Activated T-cell treated with anti-CD3 and anti-CD28 coated beads, Interleukin-2, amount 50 U/mL, for 4 hours (primary cell): ENCODE data around the gene ADRB1. TPM values are rescaled to one million over a fixed set of nuclear protein-coding genes. Genes with fewer than 3 reads are reported as not detected.

ENCODE experiments used
- ATAC-seq, 2 donors: fragments of 200-7000 bp; cut with Tn5 transposase; one replicate each; pipeline ENCODE4 v1.10.0; 2021
- DNase-seq: peaks from one replicate; pipeline ENCODE4 v3.0.0-alpha.2; 2020
- H3K27me3 Mint-ChIP-seq: one replicate; pipeline ENCODE4 v1.8.0; 2021; ENCODE audit warnings: low read depth, mixed read lengths
- H3K36me3 Mint-ChIP-seq: one replicate; pipeline ENCODE4 v1.8.0; 2022; ENCODE audit warnings: mixed read lengths; ENCODE audit not compliant: insufficient read depth
- H3K4me1 Mint-ChIP-seq: one replicate; pipeline ENCODE4 v1.8.0; 2021; ENCODE audit warnings: low read depth, mixed read lengths
- H3K4me3 Mint-ChIP-seq: one replicate; pipeline ENCODE4 v1.8.0; 2021; ENCODE audit warnings: mild to moderate bottlenecking, moderate library complexity, mixed read lengths
- H3K9me3 Mint-ChIP-seq: one replicate; pipeline ENCODE4 v1.8.0; 2021; ENCODE audit warnings: mixed read lengths
- total RNA-seq, 3 donors: library from RNA; stranded (reverse); gene quantifications; one replicate each; pipeline ENCODE4 v1.2.1, GENCODE V29; 2021

Gene ADRB1
- total RNA-seq, 3 donors from 2014 or later = 0.05 to 0.20 TPM; not detected in 1

- H3K4me3 Mint-ChIP-seq = no peak overlapping the region
- no peak for ATAC-seq
- no peak for DNase-seq
- no peaks in the 10 kb centered on the region for H3K36me3 Mint-ChIP-seq
- no peaks in the 10 kb centered on the region for H3K9me3 Mint-ChIP-seq
- H3K4me1 Mint-ChIP-seq = no peaks in the 10 kb centered on the region
- H3K27me3 Mint-ChIP-seq = peaks cover 5% of the 10 kb centered on the region
Observed at GRCh38 chr10:114033566-114033965, 10.1 kb upstream of the ADRB1 start.

GRCh38 chr10:114034923-114035645 lies 8.6 kb upstream of the ADRB1 start:
- ATAC-seq (no peak), DNase-seq (no peak)
- H3K36me3 Mint-ChIP-seq = no peaks in the 10 kb centered on the region
- no peak overlapping the region for H3K4me3 Mint-ChIP-seq
- peaks cover 10% of the 10 kb centered on the region for H3K27me3 Mint-ChIP-seq
- H3K9me3 Mint-ChIP-seq = no peaks in the 10 kb centered on the region
- H3K4me1 Mint-ChIP-seq = no peaks in the 10 kb centered on the region

GRCh38 chr10:114035791-114036190 lies 7.9 kb upstream of the ADRB1 start:
- no peaks in the 10 kb centered on the region for H3K4me1 Mint-ChIP-seq
- H3K9me3 Mint-ChIP-seq = no peaks in the 10 kb centered on the region
- DNase-seq (no peak), ATAC-seq (no peak)
- H3K27me3 Mint-ChIP-seq = peaks cover 14% of the 10 kb centered on the region
- no peaks in the 10 kb centered on the region for H3K36me3 Mint-ChIP-seq
- H3K4me3 Mint-ChIP-seq = no peak overlapping the region

- Mint-ChIP-seq H3K27me3 (peaks cover 31% of the 10 kb centered on the region), H3K4me3 (no peak overlapping the region)
- no peak for ATAC-seq
Observed at GRCh38 chr10:114038819-114039218, 4.8 kb upstream of the ADRB1 start.

GRCh38 chr10:114041166-114041565 lies 2.5 kb upstream of the ADRB1 start:
- peaks cover 44% of the 10 kb centered on the region for H3K27me3 Mint-ChIP-seq
- no peak for DNase-seq

More at GRCh38 chr10:114038819-114039218, 4.8 kb upstream of the ADRB1 start:
- no peaks in the 10 kb centered on the region for H3K9me3 Mint-ChIP-seq
- DNase-seq = no peak
- H3K36me3 Mint-ChIP-seq = no peaks in the 10 kb centered on the region
- peaks cover 6% of the 10 kb centered on the region for H3K4me1 Mint-ChIP-seq

GRCh38 chr10:114042895-114043531 lies 653 bp upstream of the ADRB1 start:
- no peaks in the 10 kb centered on the region for H3K9me3 Mint-ChIP-seq
- ATAC-seq (peak; percentile 44 to 50), DNase-seq (no peak)
- no peaks in the 10 kb centered on the region for H3K36me3 Mint-ChIP-seq
- peak overlapping the region; percentile 61 for H3K4me3 Mint-ChIP-seq
- H3K4me1 Mint-ChIP-seq = peaks cover 17% of the 10 kb centered on the region
- H3K27me3 Mint-ChIP-seq = peaks cover 54% of the 10 kb centered on the region

More at GRCh38 chr10:114041166-114041565, 2.5 kb upstream of the ADRB1 start:
- Mint-ChIP-seq H3K4me3 (no peak overlapping the region), H3K4me1 (peaks cover 17% of the 10 kb centered on the region), H3K36me3 (no peaks in the 10 kb centered on the region), H3K9me3 (no peaks in the 10 kb centered on the region)
- no peak for ATAC-seq

GRCh38 chr10:114044247-114045135 lies 825 bp downstream of the ADRB1 start:
- no peaks in the 10 kb centered on the region for H3K9me3 Mint-ChIP-seq
- H3K27me3 Mint-ChIP-seq = peaks cover 61% of the 10 kb centered on the region
- H3K36me3 Mint-ChIP-seq = no peaks in the 10 kb centered on the region
- DNase-seq (no peak), ATAC-seq (no peak)
- H3K4me3 Mint-ChIP-seq = peak overlapping the region; percentile 69
- peaks cover 17% of the 10 kb centered on the region for H3K4me1 Mint-ChIP-seq

GRCh38 chr10:114045136-114046086 lies 1.7 kb downstream of the ADRB1 start:
- no peak for DNase-seq
- Mint-ChIP-seq H3K4me1 (peaks cover 17% of the 10 kb centered on the region), H3K9me3 (no peaks in the 10 kb centered on the region), H3K4me3 (peak overlapping the region; percentile 58), H3K27me3 (peaks cover 66% of the 10 kb centered on the region), H3K36me3 (no peaks in the 10 kb centered on the region)
- ATAC-seq = peak in 1 of 2 donors; percentile 32

- Mint-ChIP-seq H3K36me3 (no peaks in the 10 kb centered on the region), H3K4me3 (no peak overlapping the region)
Observed at GRCh38 chr10:114046087-114046458, 2.4 kb downstream of the ADRB1 start.

GRCh38 chr10:114048472-114048871 lies 4.8 kb downstream of the ADRB1 start:
- Mint-ChIP-seq H3K9me3 (no peaks in the 10 kb centered on the region), H3K4me1 (peaks cover 11% of the 10 kb centered on the region), H3K27me3 (peaks cover 64% of the 10 kb centered on the region), H3K36me3 (no peaks in the 10 kb centered on the region), H3K4me3 (no peak overlapping the region)
- DNase-seq (no peak), ATAC-seq (no peak)

More at GRCh38 chr10:114046087-114046458, 2.4 kb downstream of the ADRB1 start:
- ATAC-seq (no peak), DNase-seq (no peak)
- peaks cover 17% of the 10 kb centered on the region for H3K4me1 Mint-ChIP-seq
- H3K27me3 Mint-ChIP-seq = peaks cover 68% of the 10 kb centered on the region
- H3K9me3 Mint-ChIP-seq = no peaks in the 10 kb centered on the region

GRCh38 chr10:114051714-114052113 lies 8.0 kb downstream of the ADRB1 start:
- no peak for DNase-seq
- Mint-ChIP-seq H3K9me3 (no peaks in the 10 kb centered on the region), H3K4me3 (no peak overlapping the region), H3K4me1 (no peaks in the 10 kb centered on the region), H3K36me3 (no peaks in the 10 kb centered on the region), H3K27me3 (peaks cover 48% of the 10 kb centered on the region)
- no peak for ATAC-seq

GRCh38 chr10:114052255-114052654 lies 8.6 kb downstream of the ADRB1 start:
- ATAC-seq (no peak), DNase-seq (no peak)
- H3K4me1 Mint-ChIP-seq = no peaks in the 10 kb centered on the region
- no peak overlapping the region for H3K4me3 Mint-ChIP-seq
- H3K9me3 Mint-ChIP-seq = no peaks in the 10 kb centered on the region
- peaks cover 45% of the 10 kb centered on the region for H3K27me3 Mint-ChIP-seq
- H3K36me3 Mint-ChIP-seq = no peaks in the 10 kb centered on the region

- ATAC-seq (no peak), DNase-seq (no peak)
- no peaks in the 10 kb centered on the region for H3K9me3 Mint-ChIP-seq
- no peaks in the 10 kb centered on the region for H3K4me1 Mint-ChIP-seq
- peaks cover 36% of the 10 kb centered on the region for H3K27me3 Mint-ChIP-seq
- H3K4me3 Mint-ChIP-seq = no peak overlapping the region
- no peaks in the 10 kb centered on the region for H3K36me3 Mint-ChIP-seq
Observed at GRCh38 chr10:114053946-114054345, 10.3 kb downstream of the ADRB1 start.
